H9 (cell line): ENCODE data around the gene TMEM79. TPM values are rescaled to one million over a fixed set of nuclear protein-coding genes. Genes with fewer than 3 reads are reported as not detected.

Source experiments
- DNase-seq: peaks from one replicate; pipeline ENCODE4 v3.0.0-alpha.2; 2017
- H2AFZ ChIP-seq: one replicate; pipeline ENCODE4 v1.6.1; 2013; ENCODE audit warnings: mild to moderate bottlenecking, low read length, control low read depth, moderate library complexity
- H2AK5ac ChIP-seq: 2 replicates; pipeline ENCODE4 v1.6.1; 2013; ENCODE audit warnings: low read length, control low read depth, mixed read lengths; ENCODE audit not compliant: insufficient read length
- H2BK120ac ChIP-seq: one replicate; pipeline ENCODE4 v1.6.1; 2013; ENCODE audit warnings: low read depth, mild to moderate bottlenecking, low read length, control low read depth, inconsistent platforms; ENCODE audit not compliant: poor library complexity, severe bottlenecking
- H2BK12ac ChIP-seq: 2 replicates; pipeline ENCODE4 v1.6.1; 2013; ENCODE audit warnings: low read length, control low read depth, mixed read lengths, low read depth; ENCODE audit not compliant: insufficient read length
- H2BK15ac ChIP-seq: 2 replicates; pipeline ENCODE4 v1.6.1; 2013; ENCODE audit warnings: low read depth, low read length, control low read depth
- H2BK20ac ChIP-seq: one replicate; pipeline ENCODE4 v1.6.1; 2013; ENCODE audit warnings: low read depth, mild to moderate bottlenecking, low read length, control low read depth, inconsistent platforms; ENCODE audit not compliant: poor library complexity, severe bottlenecking
- H2BK5ac ChIP-seq: 2 replicates; pipeline ENCODE4 v1.6.1; 2013; ENCODE audit warnings: low read length, control low read depth, mixed read lengths; ENCODE audit not compliant: insufficient read length
- H3K14ac ChIP-seq: 2 replicates; pipeline ENCODE4 v1.6.1; 2013; ENCODE audit warnings: low read length, control low read depth; ENCODE audit not compliant: insufficient read depth
- H3K18ac ChIP-seq: 2 replicates; pipeline ENCODE4 v1.6.1; 2013; ENCODE audit warnings: low read depth, mild to moderate bottlenecking, mixed read lengths, low read length, control low read depth; ENCODE audit not compliant: insufficient read length
- H3K23ac ChIP-seq: 2 replicates; pipeline ENCODE4 v1.6.1; 2013; ENCODE audit warnings: low read length, control low read depth, mixed read lengths, low read depth; ENCODE audit not compliant: insufficient read length
- H3K23me2 ChIP-seq: 2 replicates; pipeline ENCODE4 v1.6.1; 2013; ENCODE audit warnings: low read depth, mild to moderate bottlenecking, mixed read lengths, low read length, control low read depth; ENCODE audit not compliant: insufficient read length, poor library complexity, severe bottlenecking
- H3K27ac ChIP-seq: 2 replicates; pipeline ENCODE4 v1.5.1; 2013; ENCODE audit warnings: low read length, control low read depth, mixed read lengths, low read depth; ENCODE audit not compliant: insufficient read length
- H3K27me3 ChIP-seq: 2 replicates; pipeline ENCODE4 v1.6.1; 2013; ENCODE audit warnings: low read length, control low read depth, inconsistent platforms; ENCODE audit not compliant: insufficient read depth
- H3K4ac ChIP-seq: 2 replicates; pipeline ENCODE4 v1.6.1; 2013; ENCODE audit warnings: low read depth, mild to moderate bottlenecking, control low read depth, inconsistent platforms, low read length, moderate library complexity
- H3K4me1 ChIP-seq: 2 replicates; pipeline ENCODE4 v1.6.1; 2013; ENCODE audit warnings: low read length, control low read depth, inconsistent platforms; ENCODE audit not compliant: insufficient read depth
- H3K4me2 ChIP-seq: 2 replicates; pipeline ENCODE4 v1.6.1; 2013; ENCODE audit warnings: low read length, control low read depth, mixed read lengths; ENCODE audit not compliant: insufficient read length, insufficient read depth
- H3K56ac ChIP-seq: 2 replicates; pipeline ENCODE4 v1.6.1; 2013; ENCODE audit warnings: low read depth, mild to moderate bottlenecking, mixed read lengths, low read length, control low read depth; ENCODE audit not compliant: insufficient read length
- H3K79me1 ChIP-seq: 2 replicates; pipeline ENCODE4 v1.6.1; 2013; ENCODE audit warnings: low read depth, mild to moderate bottlenecking, moderate library complexity, low read length, control low read depth, inconsistent platforms; ENCODE audit not compliant: insufficient read depth, poor library complexity, severe bottlenecking
- H3K79me2 ChIP-seq: 2 replicates; pipeline ENCODE4 v1.6.1; 2013; ENCODE audit warnings: low read length, control low read depth, inconsistent platforms; ENCODE audit not compliant: insufficient read depth
- H3K9ac ChIP-seq: 2 replicates; pipeline ENCODE4 v1.6.1; 2013; ENCODE audit warnings: low read length, control low read depth, mixed read lengths; ENCODE audit not compliant: insufficient read length; ENCODE audit errors: extremely low read depth
- H3K9me3 ChIP-seq: one replicate; pipeline ENCODE4 v1.6.1; 2013; ENCODE audit warnings: low read depth, low read length, inconsistent platforms; ENCODE audit not compliant: control insufficient read depth
- H3T11ph ChIP-seq: one replicate; pipeline ENCODE4 v1.6.1; 2013; ENCODE audit warnings: mild to moderate bottlenecking, low read length, control low read depth, inconsistent platforms
- H4K20me1 ChIP-seq: one replicate; pipeline ENCODE4 v1.6.1; 2013; ENCODE audit not compliant: control insufficient read depth, insufficient read length, insufficient read depth
- H4K5ac ChIP-seq: 2 replicates; pipeline ENCODE4 v1.6.1; 2013; ENCODE audit warnings: low read depth, mild to moderate bottlenecking, mixed read lengths, low read length, control low read depth; ENCODE audit not compliant: insufficient read length
- H4K8ac ChIP-seq: replicated peaks from 2 replicates; pipeline ENCODE4 v1.6.1; 2013; ENCODE audit warnings: low read length, control low read depth, mixed read lengths, low read depth; ENCODE audit not compliant: insufficient read length
- H4K91ac ChIP-seq: 2 replicates; pipeline ENCODE4 v1.6.1; 2013; ENCODE audit warnings: low read depth, mild to moderate bottlenecking, moderate library complexity, mixed read lengths, low read length, control low read depth; ENCODE audit not compliant: insufficient read length
- H3K27ac Mint-ChIP-seq, 3 experiments: 2 replicates in 2 of 3; 3 replicates in 1 of 3; pipeline ENCODE4 v1.8.0; 2020 to 2021; ENCODE audit warnings: mixed read lengths in 3 of 3, mild to moderate bottlenecking in 1 of 3, moderate library complexity in 1 of 3
- H3K27me3 Mint-ChIP-seq: 2 replicates; pipeline ENCODE4 v1.8.0; 2021; ENCODE audit warnings: low read depth, mild to moderate bottlenecking, moderate library complexity, mixed read lengths
- H3K36me3 Mint-ChIP-seq, 3 experiments: 2 replicates in 2 of 3; 3 replicates in 1 of 3; pipeline ENCODE4 v1.8.0; 2020 to 2021; ENCODE audit warnings: low read depth in 3 of 3, mixed read lengths in 3 of 3; ENCODE audit not compliant: insufficient read depth in 1 of 3
- H3K4me1 Mint-ChIP-seq, 2 experiments: 2 replicates each; pipeline ENCODE4 v1.8.0; 2020; ENCODE audit warnings: mixed read lengths in 2 of 2
- H3K4me3 Mint-ChIP-seq, 2 experiments: 2 replicates in 1 of 2; 3 replicates in 1 of 2; pipeline ENCODE4 v1.8.0; 2020 to 2021; ENCODE audit warnings: mild to moderate bottlenecking in 2 of 2, mixed read lengths in 2 of 2, moderate library complexity in 1 of 2
- H3K9me3 Mint-ChIP-seq, 2 experiments: 2 replicates in 1 of 2; 3 replicates in 1 of 2; pipeline ENCODE4 v1.8.0; 2020; ENCODE audit warnings: mild to moderate bottlenecking in 2 of 2, mixed read lengths in 2 of 2, moderate library complexity in 1 of 2
- WGBS: extraction: QIAGEN DNeasy Blood & Tissue Kit; methylation state at CpG from one replicate; pipeline ENCODE4 v1.1.7; 2013; ENCODE audit warnings: missing lambda C conversion rate, low lambda C conversion rate, mixed read lengths; ENCODE audit not compliant: insufficient read length; ENCODE audit errors: extremely low coverage; 5-methylcytosine and 5-hydroxymethylcytosine counted together
- total RNA-seq: library from RNA; stranded (reverse); gene quantifications from 2 replicates; pipeline ENCODE4 v1.2.1, GENCODE V29; 2021
- TF ChIP-seq, protein P1 (sequence below): fragments of 200-600 bp; sonication (generic); conservative IDR thresholded peaks from 3 replicates; pipeline ENCODE4 v1.8.0; 2021; ENCODE audit warnings: antibody characterized with exemption, mild to moderate bottlenecking

The TMEM79 gene
- total RNA-seq, 1 experiment from 2014 or later = 2.6 TPM

DNA sequence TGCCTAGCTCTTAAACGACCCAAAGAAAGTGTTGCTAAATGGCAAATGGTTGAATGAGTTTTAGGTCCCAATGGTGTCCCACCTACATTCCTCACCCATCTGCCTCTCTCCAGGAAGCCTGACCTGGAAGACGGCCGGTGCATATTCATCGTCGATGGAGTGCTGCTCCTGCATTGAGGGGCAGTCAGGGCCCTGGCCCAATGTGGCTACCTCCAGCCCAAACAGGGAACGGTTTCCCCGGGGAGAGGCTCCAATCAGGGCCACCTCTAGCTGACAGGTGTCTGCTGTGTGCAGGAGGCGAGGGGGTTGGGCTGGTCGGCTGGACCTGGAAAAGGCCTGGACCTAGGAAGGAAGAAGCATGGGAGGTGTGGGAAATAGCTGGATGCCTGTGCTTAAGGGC lies 9.8 kb downstream of the TMEM79 start:
- Histone ChIP-seq H3K23me2 (peaks cover 8% of the 10 kb centered on the region), H3K4me1 (no peaks in the 10 kb centered on the region; the same call in 1 of the 2 replicates), H3K9ac (no peak overlapping the region), H2BK20ac (no peak overlapping the region), H3K79me1 (no peaks in the 10 kb centered on the region), H2AK5ac (no peak overlapping the region), H4K5ac (no peak overlapping the region), H4K20me1 (no peaks in the 10 kb centered on the region), H2BK5ac (no peak overlapping the region), H3K14ac (no peak overlapping the region), H3K79me2 (no peaks in the 10 kb centered on the region), H3K4ac (no peak overlapping the region), H2BK120ac (no peak overlapping the region), H3K9me3 (no peaks in the 10 kb centered on the region), H2BK12ac (no peak overlapping the region), H4K8ac (no peak overlapping the region), H3K27me3 (no peaks in the 10 kb centered on the region; the same call in 1 of the 2 replicates), H3K18ac (no peak overlapping the region), H2AFZ (no peak overlapping the region), H3K23ac (no peak overlapping the region), H4K91ac (no peak overlapping the region), H3K56ac (no peak overlapping the region), H3K4me2 (no peak overlapping the region), H3T11ph (no peak overlapping the region), H3K27ac (no peak overlapping the region), H2BK15ac (no peak overlapping the region)
- WGBS = no CpG with 5 or more reads among the region's 9 CpGs
- no peak for DNase-seq
- H3K4me3 Mint-ChIP-seq = peak overlapping the region in 1 of 2 experiments; percentile 9; a peak in 1 of 5 replicates
- peaks cover 10 to 18% of the 10 kb centered on the region in 2 experiments for H3K4me1 Mint-ChIP-seq
- H3K36me3 Mint-ChIP-seq = peaks cover 4 to 15% (median 4%) of the 10 kb centered on the region in 3 experiments; a peak in 5 of 7 replicates
- peaks cover under 1% of the 10 kb centered on the region for H3K27me3 Mint-ChIP-seq
- H3K27ac Mint-ChIP-seq = no peak overlapping the region
- TF ChIP-seq, protein P1, sequence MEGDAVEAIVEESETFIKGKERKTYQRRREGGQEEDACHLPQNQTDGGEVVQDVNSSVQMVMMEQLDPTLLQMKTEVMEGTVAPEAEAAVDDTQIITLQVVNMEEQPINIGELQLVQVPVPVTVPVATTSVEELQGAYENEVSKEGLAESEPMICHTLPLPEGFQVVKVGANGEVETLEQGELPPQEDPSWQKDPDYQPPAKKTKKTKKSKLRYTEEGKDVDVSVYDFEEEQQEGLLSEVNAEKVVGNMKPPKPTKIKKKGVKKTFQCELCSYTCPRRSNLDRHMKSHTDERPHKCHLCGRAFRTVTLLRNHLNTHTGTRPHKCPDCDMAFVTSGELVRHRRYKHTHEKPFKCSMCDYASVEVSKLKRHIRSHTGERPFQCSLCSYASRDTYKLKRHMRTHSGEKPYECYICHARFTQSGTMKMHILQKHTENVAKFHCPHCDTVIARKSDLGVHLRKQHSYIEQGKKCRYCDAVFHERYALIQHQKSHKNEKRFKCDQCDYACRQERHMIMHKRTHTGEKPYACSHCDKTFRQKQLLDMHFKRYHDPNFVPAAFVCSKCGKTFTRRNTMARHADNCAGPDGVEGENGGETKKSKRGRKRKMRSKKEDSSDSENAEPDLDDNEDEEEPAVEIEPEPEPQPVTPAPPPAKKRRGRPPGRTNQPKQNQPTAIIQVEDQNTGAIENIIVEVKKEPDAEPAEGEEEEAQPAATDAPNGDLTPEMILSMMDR = no peak
- H3K9me3 Mint-ChIP-seq = no peaks in the 10 kb centered on the region; a peak in 1 of 5 replicates
